Activated naive CD8-positive, alpha-beta T cell (primary cell): ENCODE measurements around the gene FEN1.

Source experiments
- H3K27ac Mint-ChIP-seq: one replicate; pipeline ENCODE4 v1.8.0; 2021; ENCODE audit warnings: mixed read lengths
- H3K27me3 Mint-ChIP-seq: one replicate; pipeline ENCODE4 v1.8.0; 2021; ENCODE audit warnings: mixed read lengths
- H3K36me3 Mint-ChIP-seq: one replicate; pipeline ENCODE4 v1.8.0; 2021; ENCODE audit warnings: mixed read lengths
- H3K4me1 Mint-ChIP-seq: one replicate; pipeline ENCODE4 v1.8.0; 2021; ENCODE audit warnings: low read depth, mixed read lengths
- H3K4me3 Mint-ChIP-seq: one replicate; pipeline ENCODE4 v1.8.0; 2021; ENCODE audit warnings: mild to moderate bottlenecking, mixed read lengths
- H3K9me3 Mint-ChIP-seq: one replicate; pipeline ENCODE4 v1.8.0; 2021; ENCODE audit warnings: low read depth, mixed read lengths

FEN1 gene

DNA sequence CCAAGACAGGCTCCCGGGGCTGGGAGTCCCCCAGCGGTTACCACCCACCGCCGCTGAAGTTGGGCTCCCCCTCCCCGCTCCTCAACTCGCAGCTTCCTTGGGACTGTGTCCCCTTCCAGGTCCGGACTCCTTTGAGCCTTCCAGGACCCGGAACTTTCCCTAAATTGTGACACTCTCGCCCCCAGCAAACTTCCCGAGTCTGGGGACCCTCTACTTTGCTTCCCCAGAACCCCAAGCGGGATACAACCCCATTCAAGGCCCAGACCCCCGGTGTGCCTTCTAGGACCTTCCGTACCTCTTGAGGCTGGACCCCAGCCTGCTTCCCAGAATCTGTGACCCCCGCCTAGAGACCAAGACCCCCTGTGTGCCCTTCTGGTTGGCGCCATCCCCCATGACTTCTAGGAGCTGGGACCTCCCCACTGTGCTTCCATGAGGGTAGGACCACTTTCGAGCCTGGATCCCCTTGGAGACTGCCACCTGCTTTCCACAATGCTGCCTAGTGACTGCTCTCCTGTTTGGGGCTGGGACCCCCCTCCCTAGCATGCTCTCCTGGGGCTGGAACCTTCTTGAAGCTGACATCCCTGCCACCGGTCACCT lies 39.7 kb upstream of the FEN1 start:
- Mint-ChIP-seq H3K4me1 (peaks cover 21% of the 10 kb centered on the region), H3K27ac (no peak overlapping the region), H3K4me3 (peak overlapping the region; percentile 75), H3K27me3 (peaks cover 14% of the 10 kb centered on the region), H3K36me3 (no peaks in the 10 kb centered on the region), H3K9me3 (no peaks in the 10 kb centered on the region)

DNA sequence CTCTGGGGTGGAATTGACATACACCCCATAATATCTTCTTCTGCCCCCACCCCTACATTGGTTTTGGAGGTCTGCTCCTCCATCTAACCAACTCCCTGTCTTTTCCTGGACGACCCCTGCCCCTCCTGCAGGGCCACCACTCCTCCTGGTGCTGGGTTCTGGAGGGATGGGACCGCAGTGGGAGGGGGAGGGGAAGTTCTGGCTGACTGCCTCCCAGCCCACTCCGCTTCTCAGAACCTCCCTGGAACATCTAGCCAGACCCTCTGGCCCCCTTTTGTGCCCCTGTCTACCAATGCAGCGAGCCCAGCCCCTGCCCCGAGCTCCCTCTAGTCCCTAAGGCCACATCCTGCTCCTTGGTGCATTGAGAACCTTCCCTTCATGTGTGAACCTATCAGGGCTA lies 39.0 kb upstream of the FEN1 start:
- no peaks in the 10 kb centered on the region for H3K9me3 Mint-ChIP-seq
- peak overlapping the region; percentile 75 for H3K4me3 Mint-ChIP-seq
- peaks cover 14% of the 10 kb centered on the region for H3K27me3 Mint-ChIP-seq
- H3K36me3 Mint-ChIP-seq, result no peaks in the 10 kb centered on the region
- H3K4me1 Mint-ChIP-seq, result peaks cover 21% of the 10 kb centered on the region
- H3K27ac Mint-ChIP-seq, result no peak overlapping the region

DNA sequence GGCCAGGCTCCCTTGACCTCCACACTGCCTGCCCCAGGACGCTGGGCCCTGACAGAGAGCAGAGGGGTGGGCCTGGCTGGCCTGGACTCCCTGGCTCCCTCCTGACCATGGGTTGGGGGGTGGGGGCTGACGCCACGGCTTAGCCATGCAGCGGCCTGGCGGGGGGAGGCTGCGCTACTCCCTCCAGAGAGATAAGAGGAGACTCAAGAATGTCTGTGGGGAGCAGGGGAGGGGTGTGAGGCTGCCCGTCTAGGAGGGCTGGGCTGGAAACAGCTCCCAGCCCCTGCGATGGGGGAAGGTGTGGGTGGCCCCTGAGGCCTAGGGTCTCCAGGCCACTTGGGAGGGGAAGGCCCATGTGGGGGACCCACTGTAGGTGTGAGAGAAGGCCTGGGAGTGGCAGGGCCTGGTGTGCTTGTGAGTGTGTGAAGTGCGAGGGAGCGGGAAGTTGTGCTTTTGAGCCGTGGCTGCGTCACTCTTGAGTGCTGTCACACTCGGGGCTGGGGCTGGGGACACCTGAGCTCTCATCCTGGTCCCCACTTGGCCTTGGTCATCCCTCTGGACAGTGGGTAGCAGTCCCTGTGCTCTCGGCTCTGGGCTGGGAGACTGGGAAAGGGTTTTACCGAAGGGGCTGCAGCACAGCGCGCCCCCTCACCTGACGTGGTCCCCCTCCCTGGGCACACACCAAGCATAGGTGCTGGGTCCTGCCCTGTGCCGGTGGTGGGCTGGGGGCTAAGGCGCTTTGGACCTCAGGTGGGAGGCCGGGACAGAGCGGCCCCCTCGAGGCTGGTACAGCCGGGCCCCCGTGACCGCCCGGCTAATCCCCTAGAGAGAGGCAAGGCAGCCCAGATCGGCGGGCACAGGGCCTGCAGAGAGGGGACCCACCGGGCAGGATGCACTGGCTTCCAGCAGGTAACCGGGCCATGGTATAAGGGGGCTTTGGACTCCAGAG lies 37.9 kb upstream of the FEN1 start:
- Mint-ChIP-seq H3K27ac (no peak overlapping the region), H3K27me3 (peaks cover 9% of the 10 kb centered on the region), H3K36me3 (no peaks in the 10 kb centered on the region), H3K4me3 (no peak overlapping the region), H3K4me1 (peaks cover 21% of the 10 kb centered on the region), H3K9me3 (no peaks in the 10 kb centered on the region)

DNA sequence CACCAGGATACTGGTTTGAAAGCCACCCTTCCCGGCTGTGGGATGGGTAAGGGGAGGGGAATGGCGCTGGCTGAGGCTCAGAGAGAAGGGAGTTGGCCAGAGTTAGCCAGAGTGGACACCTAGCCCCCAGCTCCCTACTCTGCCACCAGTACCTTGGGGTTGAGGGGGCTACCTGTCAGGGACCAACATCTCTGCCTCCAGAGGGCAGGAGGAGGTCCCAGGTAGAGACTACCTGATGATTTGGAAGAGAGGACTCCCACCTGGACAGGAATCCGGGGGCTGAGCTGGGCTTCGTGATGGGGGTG lies 36.6 kb upstream of the FEN1 start:
- H3K9me3 Mint-ChIP-seq, result no peaks in the 10 kb centered on the region
- H3K36me3 Mint-ChIP-seq, result no peaks in the 10 kb centered on the region
- no peak overlapping the region for H3K4me3 Mint-ChIP-seq
- no peak overlapping the region for H3K27ac Mint-ChIP-seq
- peaks cover 18% of the 10 kb centered on the region for H3K4me1 Mint-ChIP-seq
- peaks cover 4% of the 10 kb centered on the region for H3K27me3 Mint-ChIP-seq

DNA sequence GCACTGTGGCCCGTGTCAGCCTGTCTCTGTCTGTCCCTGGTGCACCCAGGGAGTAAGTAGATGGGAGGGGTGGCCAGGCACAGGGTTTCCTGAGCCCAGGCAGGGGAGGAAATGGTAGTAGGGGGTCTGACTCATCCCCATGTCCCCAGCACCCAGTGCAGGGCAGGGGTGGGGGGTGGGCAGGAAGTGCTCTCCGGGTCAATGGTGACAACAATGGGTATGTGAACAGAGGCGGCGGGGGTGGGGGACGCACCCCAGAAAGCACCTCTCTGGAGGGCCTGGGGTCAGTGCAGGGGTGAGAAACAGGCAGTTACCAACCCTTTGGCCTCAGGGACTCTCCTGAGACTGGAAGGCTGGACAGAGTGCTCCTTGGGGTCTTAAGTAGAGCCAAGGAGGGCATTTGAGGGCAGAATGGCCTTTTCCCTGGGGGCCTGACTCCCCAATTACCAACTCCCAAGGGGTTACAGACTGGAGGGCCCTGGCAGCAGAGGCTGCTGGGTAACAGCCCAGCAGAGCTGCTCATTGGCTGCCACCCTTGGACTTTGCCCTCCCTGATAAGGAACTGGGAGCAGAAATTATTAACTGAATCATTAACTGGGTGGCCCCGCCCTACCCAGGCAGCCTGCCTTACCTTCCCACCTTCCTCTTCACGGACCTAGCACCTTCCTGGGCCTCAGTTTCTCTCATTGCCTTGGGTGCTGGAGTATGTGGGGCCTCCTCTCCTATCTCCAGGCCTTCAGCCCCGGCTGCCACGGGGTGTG lies 36.1 kb upstream of the FEN1 start:
- H3K4me3 Mint-ChIP-seq, result no peak overlapping the region
- H3K36me3 Mint-ChIP-seq, result no peaks in the 10 kb centered on the region
- H3K4me1 Mint-ChIP-seq, result peaks cover 15% of the 10 kb centered on the region
- H3K27me3 Mint-ChIP-seq, result peaks cover 2% of the 10 kb centered on the region
- peak overlapping the region; percentile 50 for H3K27ac Mint-ChIP-seq
- no peaks in the 10 kb centered on the region for H3K9me3 Mint-ChIP-seq

DNA sequence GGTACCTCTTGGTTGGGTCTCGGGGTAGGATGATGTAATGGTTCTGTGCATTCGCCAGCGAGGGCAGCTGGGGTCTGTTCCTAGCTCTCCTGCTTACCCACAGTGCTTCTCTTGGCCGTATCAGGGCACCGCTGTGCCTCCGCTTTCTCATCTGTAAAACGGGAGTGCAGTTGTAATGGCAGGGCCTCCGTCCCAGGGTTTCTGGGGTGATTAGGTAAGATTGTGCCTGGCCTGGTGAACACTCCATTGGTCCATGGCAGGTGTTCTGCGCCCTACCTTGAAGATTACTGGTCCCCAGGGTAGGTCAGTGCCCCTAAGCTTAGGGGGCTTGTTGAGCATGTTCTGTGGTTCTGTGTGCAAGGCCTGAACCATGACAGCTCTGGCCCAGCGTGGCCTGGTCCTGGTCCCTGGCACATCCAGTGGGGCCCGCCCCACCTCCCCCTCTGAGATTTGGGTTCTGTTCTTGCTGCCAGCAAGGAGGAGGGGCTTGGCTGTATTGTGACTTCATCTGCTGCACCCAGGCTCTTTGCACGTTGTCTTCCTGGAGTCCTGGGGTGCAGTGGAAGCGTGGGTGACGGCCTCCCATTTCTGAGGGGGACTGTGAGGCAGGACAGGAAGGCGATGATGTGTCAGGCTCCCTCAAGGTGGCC lies 35.4 kb upstream of the FEN1 start:
- Mint-ChIP-seq H3K36me3 (no peaks in the 10 kb centered on the region), H3K9me3 (no peaks in the 10 kb centered on the region), H3K4me1 (peaks cover 12% of the 10 kb centered on the region), H3K27ac (no peak overlapping the region), H3K27me3 (no peaks in the 10 kb centered on the region), H3K4me3 (no peak overlapping the region)

DNA sequence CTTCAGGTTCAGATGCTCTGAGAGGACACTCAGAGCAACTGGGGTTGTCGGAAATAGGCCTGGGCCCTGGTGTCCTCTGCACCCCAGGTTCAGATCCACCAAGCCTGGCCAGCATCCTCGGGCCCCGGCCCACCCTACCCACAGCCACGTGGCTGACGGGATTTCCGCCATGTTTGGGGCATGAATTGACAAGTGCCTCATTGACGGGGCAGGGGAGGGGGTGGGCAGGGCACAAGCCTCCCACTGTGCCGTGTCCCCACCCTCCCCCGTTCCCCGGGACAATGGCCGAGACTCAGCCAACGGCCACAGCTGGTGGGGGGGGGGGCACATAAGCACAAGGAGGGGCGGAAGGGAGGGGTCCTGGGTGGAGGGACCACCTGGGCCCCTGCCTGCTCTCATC lies 31.8 kb upstream of the FEN1 start:
- H3K27ac Mint-ChIP-seq, result no peak overlapping the region
- H3K36me3 Mint-ChIP-seq, result no peaks in the 10 kb centered on the region
- no peaks in the 10 kb centered on the region for H3K9me3 Mint-ChIP-seq
- no peak overlapping the region for H3K4me3 Mint-ChIP-seq
- peaks cover 7% of the 10 kb centered on the region for H3K4me1 Mint-ChIP-seq
- H3K27me3 Mint-ChIP-seq, result no peaks in the 10 kb centered on the region

DNA sequence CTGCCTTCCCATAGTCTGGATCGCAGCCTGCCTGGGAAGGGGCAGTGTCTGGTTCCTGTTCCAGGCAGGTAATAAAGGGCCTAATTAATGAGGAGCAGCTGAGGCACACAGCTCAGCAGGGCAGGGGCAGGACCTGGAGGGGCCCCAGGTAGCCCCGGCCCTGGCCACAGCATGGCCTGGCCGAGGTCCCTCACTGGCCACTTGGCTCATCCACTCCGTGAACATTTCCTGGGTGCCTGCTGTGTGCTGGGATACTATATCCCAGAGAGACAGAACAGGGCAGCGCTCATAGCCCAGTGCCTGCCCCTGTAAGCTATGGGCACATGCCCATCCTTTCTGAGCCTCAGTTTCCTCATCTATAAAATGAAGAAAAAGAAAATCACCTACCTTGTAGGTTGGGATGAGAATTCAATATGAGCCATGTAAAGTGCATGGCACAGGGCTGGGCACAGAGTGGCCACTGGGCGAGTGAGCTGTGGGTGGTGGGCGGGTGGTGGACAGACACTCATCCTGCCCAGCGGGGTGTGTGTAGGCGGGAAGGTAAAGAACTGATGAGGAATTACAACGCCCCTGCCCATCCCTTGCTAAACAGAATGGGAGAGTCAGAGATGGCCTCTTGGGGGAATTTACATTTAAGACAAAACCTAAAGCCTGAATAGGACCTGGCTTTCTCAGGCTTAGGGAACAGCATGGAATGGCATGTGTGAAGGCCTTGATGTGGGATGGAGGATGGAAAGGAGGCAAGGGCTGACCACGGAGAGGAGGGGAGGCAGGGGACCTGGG lies 31.1 kb upstream of the FEN1 start:
- Mint-ChIP-seq H3K36me3 (no peaks in the 10 kb centered on the region), H3K27me3 (no peaks in the 10 kb centered on the region), H3K27ac (no peak overlapping the region), H3K4me3 (no peak overlapping the region), H3K4me1 (peaks cover 2% of the 10 kb centered on the region), H3K9me3 (no peaks in the 10 kb centered on the region)

DNA sequence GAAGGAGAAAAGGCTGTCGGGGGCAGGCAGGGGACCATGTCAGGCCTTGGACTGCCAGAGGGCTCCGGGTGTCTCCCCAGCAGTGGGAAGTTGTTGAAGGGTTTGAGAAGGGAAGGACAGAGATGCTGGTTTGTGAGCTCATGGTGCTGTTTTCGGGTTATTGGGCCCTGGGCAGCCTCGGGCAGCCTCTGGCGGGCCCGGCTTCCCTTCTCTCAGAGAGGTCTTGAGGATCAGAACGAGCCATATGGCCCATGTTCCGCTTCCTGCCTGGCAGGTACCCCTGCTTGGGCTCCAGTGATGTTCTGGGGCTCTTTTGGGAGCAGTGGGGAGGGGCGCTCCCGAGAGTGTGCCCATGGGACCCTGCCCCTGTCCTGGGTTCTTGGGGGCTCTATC lies 30.5 kb upstream of the FEN1 start:
- Mint-ChIP-seq H3K27me3 (no peaks in the 10 kb centered on the region), H3K4me1 (no peaks in the 10 kb centered on the region), H3K9me3 (no peaks in the 10 kb centered on the region), H3K4me3 (no peak overlapping the region), H3K27ac (no peak overlapping the region), H3K36me3 (no peaks in the 10 kb centered on the region)

DNA sequence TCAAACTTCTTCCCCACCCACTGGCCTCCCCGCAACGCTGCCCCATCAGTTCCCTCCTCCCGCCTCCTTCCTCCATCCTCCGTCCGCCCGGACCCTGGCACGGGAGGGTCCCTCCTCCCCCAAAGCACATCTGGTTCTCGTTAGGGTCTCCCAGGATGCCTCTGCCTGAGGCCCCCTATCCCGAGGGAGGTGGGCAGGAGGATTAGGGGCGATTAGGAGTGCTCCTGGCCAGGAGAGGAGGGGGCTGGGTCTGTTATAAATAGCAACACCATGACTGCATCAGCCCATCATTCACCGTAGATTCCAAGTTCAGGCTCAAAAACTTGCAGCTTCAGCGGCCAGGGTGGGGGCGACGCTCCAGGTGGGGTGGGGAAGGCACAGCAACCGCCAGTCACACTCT lies 29.9 kb upstream of the FEN1 start:
- Mint-ChIP-seq H3K27me3 (no peaks in the 10 kb centered on the region), H3K4me1 (no peaks in the 10 kb centered on the region), H3K4me3 (no peak overlapping the region), H3K27ac (no peak overlapping the region), H3K9me3 (no peaks in the 10 kb centered on the region), H3K36me3 (no peaks in the 10 kb centered on the region)

DNA sequence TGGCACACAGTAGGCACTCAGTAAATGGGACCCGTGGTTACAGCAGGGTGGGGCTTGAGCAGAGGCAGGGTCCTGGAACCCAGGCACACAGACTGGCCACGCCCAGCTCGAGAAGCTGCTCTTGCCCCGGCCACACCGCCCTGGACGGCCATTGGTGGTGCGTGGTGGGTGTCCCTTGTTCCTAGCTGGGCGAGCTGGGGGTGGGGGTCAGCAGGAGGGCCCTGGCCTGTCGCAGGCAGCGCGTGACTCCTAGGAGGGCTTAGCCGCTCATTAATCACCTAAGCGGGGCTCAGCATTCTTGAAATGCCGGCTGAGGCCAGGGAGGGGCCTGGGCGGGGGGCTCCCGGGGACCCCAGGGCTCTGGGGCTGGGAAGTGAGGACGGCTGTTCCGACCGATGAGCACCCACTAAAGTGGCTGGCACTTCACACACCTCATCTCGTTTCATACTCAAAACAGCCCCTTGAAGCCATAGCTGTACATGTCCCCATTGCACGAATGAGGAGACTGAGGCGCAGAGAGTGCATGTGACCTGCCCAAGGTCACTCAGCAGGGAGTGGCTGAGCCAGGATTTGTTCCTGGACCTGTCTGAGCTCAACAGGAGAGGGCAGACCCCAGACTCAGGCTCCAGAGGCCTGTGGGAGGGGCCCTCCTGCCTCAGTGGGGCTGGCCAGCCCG lies 28.6 kb upstream of the FEN1 start:
- Mint-ChIP-seq H3K27ac (no peak overlapping the region), H3K4me3 (no peak overlapping the region), H3K36me3 (no peaks in the 10 kb centered on the region)

DNA sequence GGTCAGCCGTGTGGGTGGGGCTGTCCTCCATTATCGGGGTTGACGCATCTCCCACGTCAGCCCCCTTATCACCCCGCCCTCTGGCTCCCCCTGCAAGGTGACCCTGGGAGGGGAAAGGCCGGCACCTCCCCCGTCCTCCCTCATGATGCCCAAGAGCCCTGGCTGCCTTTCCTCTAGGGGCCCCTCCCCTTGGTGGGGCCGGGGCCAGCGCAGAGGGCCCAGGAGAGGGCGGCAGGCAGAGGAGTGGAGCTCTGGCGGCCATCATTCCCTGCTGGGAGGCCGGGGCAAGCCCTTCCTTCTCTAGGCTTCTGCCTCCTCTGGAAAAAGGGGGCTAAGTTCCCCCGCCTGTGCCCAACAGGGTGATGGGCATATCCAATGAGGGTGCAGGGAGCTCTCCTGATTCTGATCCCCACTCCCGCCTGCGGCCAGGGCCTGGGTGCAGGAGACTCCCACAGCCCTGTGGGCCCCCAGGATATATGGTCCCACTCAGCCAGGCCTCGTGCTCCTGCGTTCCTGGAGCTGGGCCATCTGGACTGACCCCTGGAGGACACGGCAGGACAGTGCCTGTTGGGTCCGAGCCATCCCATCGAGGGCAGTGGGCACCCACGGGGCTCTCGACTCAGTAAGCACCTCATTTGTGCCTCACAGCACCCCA lies 28.0 kb upstream of the FEN1 start:
- H3K4me1 Mint-ChIP-seq, result no peaks in the 10 kb centered on the region
- no peak overlapping the region for H3K4me3 Mint-ChIP-seq
- H3K9me3 Mint-ChIP-seq, result no peaks in the 10 kb centered on the region
- H3K36me3 Mint-ChIP-seq, result no peaks in the 10 kb centered on the region
- no peak overlapping the region for H3K27ac Mint-ChIP-seq
- H3K27me3 Mint-ChIP-seq, result no peaks in the 10 kb centered on the region

More for the DNA sequence above, 28.6 kb upstream of the FEN1 start:
- Mint-ChIP-seq H3K9me3 (no peaks in the 10 kb centered on the region), H3K27me3 (no peaks in the 10 kb centered on the region), H3K4me1 (no peaks in the 10 kb centered on the region)

DNA sequence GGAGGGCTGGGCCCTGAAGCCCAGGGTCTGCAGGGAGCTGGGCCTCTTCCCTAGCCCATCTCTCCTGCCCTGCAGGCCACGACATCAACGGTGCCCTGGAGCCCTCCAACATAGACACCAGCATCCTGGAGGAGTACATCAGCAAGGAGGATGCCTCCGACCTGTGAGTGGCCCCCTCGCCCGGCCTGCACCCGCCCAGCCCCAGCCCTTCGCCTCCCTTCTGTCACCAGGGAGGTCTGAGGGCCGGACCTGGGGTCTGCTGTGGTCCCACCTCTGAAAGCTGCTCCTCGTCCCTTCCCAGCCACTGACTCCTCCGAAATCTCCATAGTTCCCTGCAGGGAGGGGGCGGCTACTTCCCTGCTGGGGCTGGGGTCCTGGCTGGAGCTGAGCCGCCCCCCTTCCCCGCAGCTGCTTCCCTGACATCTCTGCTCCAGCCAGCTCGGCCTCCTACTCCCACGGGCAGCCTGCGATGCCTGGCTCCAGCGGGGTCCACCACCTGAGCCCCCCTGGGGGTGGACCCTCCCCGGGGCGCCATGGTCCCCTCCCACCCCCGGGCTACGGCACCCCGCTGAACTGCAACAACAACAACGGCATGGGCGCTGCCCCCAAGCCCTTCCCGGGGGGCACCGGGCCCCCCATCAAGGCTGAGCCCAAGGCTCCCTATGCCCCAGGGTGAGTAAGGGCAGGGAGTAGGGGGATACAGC lies 27.0 kb upstream of the FEN1 start:
- no peaks in the 10 kb centered on the region for H3K36me3 Mint-ChIP-seq
- no peaks in the 10 kb centered on the region for H3K27me3 Mint-ChIP-seq
- no peak overlapping the region for H3K27ac Mint-ChIP-seq
- no peak overlapping the region for H3K4me3 Mint-ChIP-seq
- H3K4me1 Mint-ChIP-seq, result no peaks in the 10 kb centered on the region
- H3K9me3 Mint-ChIP-seq, result no peaks in the 10 kb centered on the region
